Epithelial cell of esophagus (primary cell): Measurements from ENCODE around the gene OPRD1.

ENCODE experiments used
- DNase-seq: peaks from one replicate; pipeline ENCODE4 v3.0.0; 2010; ENCODE audit warnings: low read depth
- H3K4me3 ChIP-seq: 2 replicates; pipeline ENCODE4 v1.5.1; 2011; ENCODE audit warnings: mild to moderate bottlenecking, low read length, control low read depth
- TF ChIP-seq, protein P1 (sequence below): IDR thresholded peaks from 2 replicates; pipeline ENCODE4 v1.5.1; 2011; ENCODE audit warnings: low read depth, mild to moderate bottlenecking, low read length, control low read depth, inconsistent platforms; ENCODE audit not compliant: insufficient read depth; ENCODE audit errors: missing control alignments

Gene OPRD1

DNA sequence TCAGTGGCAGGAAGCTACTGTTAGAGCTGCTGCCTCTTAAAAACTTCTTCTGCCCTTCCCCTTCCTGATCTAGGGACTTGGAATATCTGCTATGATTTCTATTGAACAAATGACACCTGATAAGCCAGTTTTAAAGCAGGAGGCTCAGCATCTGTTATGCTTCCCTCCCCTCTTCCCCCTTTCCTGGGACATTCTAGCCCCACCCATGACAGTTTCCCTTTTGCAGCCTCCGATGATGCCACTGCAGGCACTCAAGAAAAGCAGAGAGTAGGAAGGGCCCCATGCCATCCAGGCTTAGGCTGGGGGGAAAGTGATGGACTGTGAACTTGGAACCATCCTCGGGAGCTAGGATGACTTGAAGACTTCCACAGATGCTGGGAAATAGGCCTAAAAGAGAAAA is 87.3 kb downstream of the OPRD1 start:
- DNase-seq: no peak
- TF ChIP-seq, protein P1, sequence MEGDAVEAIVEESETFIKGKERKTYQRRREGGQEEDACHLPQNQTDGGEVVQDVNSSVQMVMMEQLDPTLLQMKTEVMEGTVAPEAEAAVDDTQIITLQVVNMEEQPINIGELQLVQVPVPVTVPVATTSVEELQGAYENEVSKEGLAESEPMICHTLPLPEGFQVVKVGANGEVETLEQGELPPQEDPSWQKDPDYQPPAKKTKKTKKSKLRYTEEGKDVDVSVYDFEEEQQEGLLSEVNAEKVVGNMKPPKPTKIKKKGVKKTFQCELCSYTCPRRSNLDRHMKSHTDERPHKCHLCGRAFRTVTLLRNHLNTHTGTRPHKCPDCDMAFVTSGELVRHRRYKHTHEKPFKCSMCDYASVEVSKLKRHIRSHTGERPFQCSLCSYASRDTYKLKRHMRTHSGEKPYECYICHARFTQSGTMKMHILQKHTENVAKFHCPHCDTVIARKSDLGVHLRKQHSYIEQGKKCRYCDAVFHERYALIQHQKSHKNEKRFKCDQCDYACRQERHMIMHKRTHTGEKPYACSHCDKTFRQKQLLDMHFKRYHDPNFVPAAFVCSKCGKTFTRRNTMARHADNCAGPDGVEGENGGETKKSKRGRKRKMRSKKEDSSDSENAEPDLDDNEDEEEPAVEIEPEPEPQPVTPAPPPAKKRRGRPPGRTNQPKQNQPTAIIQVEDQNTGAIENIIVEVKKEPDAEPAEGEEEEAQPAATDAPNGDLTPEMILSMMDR: no peak
- no peak overlapping the region for H3K4me3 ChIP-seq

DNA sequence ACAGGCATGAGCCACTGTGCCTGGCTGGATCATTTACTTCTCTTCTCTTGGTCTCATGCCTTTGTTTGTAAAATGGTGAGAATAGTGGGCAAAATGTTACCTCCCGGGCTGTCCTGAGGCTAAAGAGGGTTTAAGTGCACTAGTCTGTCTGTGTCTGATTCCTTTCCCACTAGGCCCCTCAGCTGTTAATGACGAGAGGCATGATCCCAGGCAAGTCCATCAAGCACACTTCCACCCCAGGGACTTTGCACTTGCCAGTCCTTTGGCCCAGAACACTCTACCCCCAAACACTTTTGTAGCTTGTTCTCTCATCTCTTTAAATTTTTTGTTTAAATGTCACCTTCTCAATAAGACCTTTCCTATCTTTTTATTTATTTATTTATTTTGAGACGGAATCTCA is 88.6 kb downstream of the OPRD1 start:
- no peak for DNase-seq
- no peak overlapping the region for H3K4me3 ChIP-seq
- TF ChIP-seq, protein P1: no peak

DNA sequence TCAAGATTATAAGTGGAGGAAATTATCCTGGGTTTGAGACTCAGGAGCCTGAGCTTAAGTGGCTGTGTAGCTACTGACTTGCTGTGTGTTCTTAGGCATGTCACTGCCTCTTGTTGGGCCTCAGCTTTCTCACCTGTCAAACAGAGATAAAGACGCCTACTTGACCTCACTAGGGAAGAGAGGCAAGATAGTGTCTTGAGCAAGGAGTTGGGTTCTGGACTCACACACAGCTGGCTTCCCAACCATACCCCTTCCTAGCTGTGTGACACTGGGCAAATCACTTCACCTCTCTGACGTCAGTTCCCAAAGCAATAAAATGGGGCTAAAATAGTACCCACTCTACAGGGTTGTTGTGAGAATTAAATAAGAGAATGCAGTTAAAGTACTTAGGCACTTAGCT is 90.8 kb downstream of the OPRD1 start:
- no peak for DNase-seq
- TF ChIP-seq, protein P1: no peak
- no peak overlapping the region for H3K4me3 ChIP-seq

DNA sequence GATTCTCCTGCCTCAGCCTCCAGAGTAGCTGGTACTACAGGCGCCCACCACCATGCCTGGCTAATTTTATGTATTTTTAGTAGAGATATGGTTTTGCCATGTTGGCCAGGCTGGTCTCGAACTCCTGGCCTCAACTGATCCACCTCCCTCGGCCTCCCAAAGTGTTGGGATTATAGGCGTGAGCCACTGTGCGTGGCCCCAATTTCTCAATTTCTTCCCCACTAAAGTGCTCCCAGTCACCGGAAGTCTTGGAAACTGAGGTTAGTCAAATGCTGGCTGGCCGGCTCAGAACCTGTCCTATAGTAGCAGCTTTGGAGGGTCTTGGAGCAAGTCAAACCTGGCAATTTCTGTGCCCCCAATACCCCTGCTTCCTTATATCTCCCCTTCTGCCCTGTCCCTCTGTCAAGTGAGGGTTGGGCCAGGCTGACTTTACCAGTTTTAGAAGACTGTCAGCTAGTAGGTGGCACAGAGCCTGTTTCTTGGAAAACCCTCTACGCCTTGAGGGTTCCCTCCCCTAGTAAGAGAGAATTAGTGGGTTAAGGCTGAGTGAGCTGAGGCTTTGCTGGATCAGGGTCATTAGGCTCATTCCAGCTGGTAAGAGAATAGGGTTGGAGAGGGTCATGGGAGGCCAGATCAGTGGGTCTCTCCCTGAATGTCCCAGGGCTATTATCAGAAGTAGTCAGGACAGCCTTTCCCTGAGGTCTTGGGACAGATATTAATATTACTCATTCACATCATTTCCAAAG is 94.1 kb downstream of the OPRD1 start:
- no peak overlapping the region for H3K4me3 ChIP-seq
- TF ChIP-seq, protein P1: no peak

DNA sequence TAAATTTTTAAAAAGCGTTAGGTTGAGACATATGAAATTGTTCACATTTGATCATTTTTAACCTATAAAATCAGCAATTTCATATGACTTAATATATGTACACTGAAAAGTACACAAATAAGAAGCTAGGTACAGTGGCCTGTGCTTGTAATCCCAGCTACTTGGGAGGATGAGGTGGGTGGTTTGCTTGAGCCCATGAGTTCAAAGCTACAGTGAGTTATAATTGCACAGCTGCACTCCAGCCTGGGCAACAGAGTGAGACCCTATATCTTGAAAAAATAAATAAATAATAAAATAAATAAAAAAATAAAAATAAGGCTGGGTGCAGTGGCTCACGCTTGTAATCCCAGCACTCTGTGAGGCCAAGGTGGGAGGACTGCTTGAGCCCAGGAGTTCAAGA is 97.2 kb downstream of the OPRD1 start:
- DNase-seq: no peak
- H3K4me3 ChIP-seq: no peak overlapping the region
- TF ChIP-seq, protein P1: no peak

More for the DNA sequence above, 94.1 kb downstream of the OPRD1 start:
- DNase-seq: no peak

DNA sequence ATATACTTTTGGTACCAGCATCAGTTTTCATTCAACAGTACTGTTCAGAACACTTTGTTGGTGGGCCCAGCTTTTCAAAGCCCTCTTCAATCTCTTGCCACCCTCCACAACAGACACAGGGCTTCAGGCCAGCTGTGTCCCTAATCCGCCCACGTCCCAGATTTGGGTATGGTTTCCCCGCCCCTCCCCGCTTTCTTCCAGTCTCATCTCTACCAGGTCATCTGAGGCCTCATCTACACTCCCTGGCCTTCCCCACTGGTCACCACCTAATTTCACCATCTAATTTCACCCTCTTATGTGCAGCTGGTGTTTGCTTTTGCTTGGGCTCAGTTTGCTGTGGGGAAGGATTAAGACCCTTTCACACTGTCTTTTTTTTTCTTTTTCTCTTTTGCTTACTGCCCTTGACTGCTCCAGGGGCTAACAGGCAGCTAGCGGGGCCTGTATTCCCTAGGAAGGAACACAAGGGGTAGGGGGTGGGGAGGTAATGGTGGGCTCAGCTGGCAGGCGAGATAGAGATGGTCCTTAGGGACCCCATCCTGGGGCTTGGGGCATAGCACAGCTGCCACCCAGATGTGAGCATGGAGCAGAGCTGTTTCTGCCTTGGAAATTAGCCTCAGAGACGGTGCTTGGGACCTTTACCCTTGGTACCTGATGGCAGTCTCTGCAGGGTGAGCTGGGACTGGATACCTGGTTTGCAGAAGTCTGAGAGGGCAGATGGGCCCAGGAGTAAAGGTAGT is 98.6 kb downstream of the OPRD1 start:
- no peak for DNase-seq
- H3K4me3 ChIP-seq: no peak overlapping the region
- TF ChIP-seq, protein P1: no peak
